ENCODE results near the gene ZDHHC11B. TPM values are rescaled to one million over a fixed set of nuclear protein-coding genes. Genes with fewer than 3 reads are reported as not detected.

Gene ZDHHC11B
- total RNA-seq, 1 experiment from 2014 or later: 1.4 TPM

GRCh38 chr5:665956-666711 is 118.4 kb downstream of the ZDHHC11B start:
- no peak overlapping the region for H2BK5ac ChIP-seq (ENCODE audit: insufficient read length, low read length)
- Mint-ChIP-seq H3K27me3 (ENCODE audit: low read depth) (no peaks in the 10 kb centered on the region), H3K4me1 (no peaks in the 10 kb centered on the region), H3K9me3 (no peaks in the 10 kb centered on the region), H3K4me3 (no peak overlapping the region), H3K36me3 (ENCODE audit: insufficient read depth in 1 of 3, low read depth in 3 of 3) (peaks cover 8 to 37% (median 32%) of the 10 kb centered on the region in 3 experiments; a peak in 6 of 7 replicates), H3K27ac (no peak overlapping the region)
- no peak overlapping the region for H3K9ac ChIP-seq (ENCODE audit: extremely low read depth, insufficient read length, low read length)
- no peak overlapping the region for H4K5ac ChIP-seq (ENCODE audit: insufficient read length, low read depth, low read length)
- no peaks in the 10 kb centered on the region for H3K4me1 ChIP-seq (ENCODE audit: insufficient read depth, low read length)
- no peaks in the 10 kb centered on the region for H3K27me3 ChIP-seq (ENCODE audit: insufficient read depth, low read length)
- H3K23ac ChIP-seq (ENCODE audit: insufficient read length, low read depth, low read length): no peak overlapping the region
- H3K14ac ChIP-seq (ENCODE audit: insufficient read depth, low read length): no peak overlapping the region
- DNase-seq: no peak
- H2BK15ac ChIP-seq (ENCODE audit: low read depth, low read length): no peak overlapping the region
- no peak overlapping the region for H3K4ac ChIP-seq (ENCODE audit: low read depth, low read length)
- H3T11ph ChIP-seq (ENCODE audit: low read length): no peak overlapping the region
- H3K9me3 ChIP-seq (ENCODE audit: control insufficient read depth, low read depth, low read length): no peaks in the 10 kb centered on the region
- H3K27ac ChIP-seq (ENCODE audit: insufficient read length, low read depth, low read length): no peak overlapping the region
- no peak overlapping the region for H3K18ac ChIP-seq (ENCODE audit: insufficient read length, low read depth, low read length)
- no peaks in the 10 kb centered on the region for H3K23me2 ChIP-seq (ENCODE audit: insufficient read length, low read depth, low read length, poor library complexity, severe bottlenecking)
- H2AK5ac ChIP-seq (ENCODE audit: insufficient read length, low read length): no peak overlapping the region
- H3K79me2 ChIP-seq (ENCODE audit: insufficient read depth, low read length): no peaks in the 10 kb centered on the region
- no peak overlapping the region for H3K56ac ChIP-seq (ENCODE audit: insufficient read length, low read depth, low read length)
- WGBS (ENCODE audit: extremely low coverage, insufficient read length, low lambda C conversion rate): no CpG with 5 or more reads among the region's 40 CpGs
- no peak overlapping the region for H2BK120ac ChIP-seq (ENCODE audit: low read depth, low read length, poor library complexity, severe bottlenecking)
- no peak overlapping the region for H3K4me2 ChIP-seq (ENCODE audit: insufficient read depth, insufficient read length, low read length)
- no peaks in the 10 kb centered on the region for H4K20me1 ChIP-seq (ENCODE audit: control insufficient read depth, insufficient read depth, insufficient read length)
- TF ChIP-seq CTCF (conservative IDR thresholded peaks at IDR 0.05): no peak
- no peaks in the 10 kb centered on the region for H3K79me1 ChIP-seq (ENCODE audit: insufficient read depth, low read depth, low read length, poor library complexity, severe bottlenecking)
- no peak overlapping the region for H4K8ac ChIP-seq (replicated peaks; ENCODE audit: insufficient read length, low read depth, low read length)
- no peak overlapping the region for H2BK12ac ChIP-seq (ENCODE audit: insufficient read length, low read depth, low read length)
- H4K91ac ChIP-seq (ENCODE audit: insufficient read length, low read depth, low read length): no peak overlapping the region
- no peak overlapping the region for H2BK20ac ChIP-seq (ENCODE audit: low read depth, low read length, poor library complexity, severe bottlenecking)
- no peak overlapping the region for H2AFZ ChIP-seq (ENCODE audit: low read length)
